HG02870 (cell line): ENCODE results near the gene PSG4.
"Not testable (repeated sequence)": the region's sequence is repeated elsewhere in the genome, so short reads cannot be mapped to it uniquely, and the experiment has no call there.

ENCODE experiments used
- ATAC-seq: cut with Tn5 transposase; IDR thresholded peaks from one replicate; pipeline ENCODE4 v1.9.1; 2021; ENCODE audit warnings: mild to moderate bottlenecking, moderate library complexity; ENCODE audit not compliant: unreplicated experiment

Gene PSG4

DNA sequence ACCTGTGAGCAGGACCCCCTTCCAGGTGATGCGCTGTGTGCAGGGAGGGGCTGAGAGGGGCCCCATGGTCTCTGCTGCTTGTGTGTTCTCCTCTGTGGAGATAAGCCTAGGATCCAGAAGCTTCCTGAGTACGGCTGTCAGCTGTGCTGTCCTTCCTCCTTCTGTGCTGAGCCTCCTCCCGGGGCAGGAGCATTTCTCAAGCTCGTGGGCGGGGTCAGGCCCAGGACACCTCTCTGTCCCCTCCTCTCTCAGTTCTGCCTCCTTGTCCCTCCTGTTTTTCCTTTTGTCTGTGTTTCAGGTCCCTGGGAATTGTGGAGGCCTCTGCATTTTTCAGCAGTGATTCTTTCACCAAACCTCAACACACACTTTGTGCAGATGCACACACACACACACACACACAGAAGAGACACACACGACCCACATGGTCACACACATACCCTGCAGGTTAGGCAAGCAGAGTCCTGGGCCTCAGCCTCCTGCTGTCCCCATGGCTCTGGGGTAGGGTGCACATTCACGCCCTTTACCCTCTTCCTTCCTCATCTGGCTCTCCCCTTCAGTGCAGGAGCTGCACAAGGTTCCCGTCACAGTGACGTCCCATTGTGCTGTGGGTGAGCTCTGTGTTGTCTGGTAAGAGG, at the start of gene PSG4:
TSS of gene PSG4 (minus strand) at position 168 of the 635 bp plus-strand sequence. CDS start at position 66, 102 bp downstream.
- not testable (repeated sequence) for ATAC-seq

DNA sequence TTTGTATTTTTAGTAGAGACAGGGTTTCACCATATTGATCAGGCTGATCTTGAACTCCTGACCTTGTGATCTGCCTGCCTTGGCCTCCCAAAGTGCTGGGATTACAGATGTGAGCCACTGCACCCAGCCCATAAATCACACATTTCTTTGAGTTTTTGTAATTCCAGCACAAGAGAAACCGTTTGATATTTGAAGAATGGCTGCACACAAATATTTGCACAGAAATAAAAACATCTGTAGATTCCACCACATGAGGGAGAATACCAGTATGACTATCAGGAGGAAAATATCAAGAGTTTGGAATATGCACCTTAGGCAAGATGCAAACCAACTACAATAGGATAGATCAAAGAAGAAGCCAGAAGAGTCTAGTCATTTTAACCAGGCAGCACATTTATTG, 46.0 kb upstream of the PSG4 start:
- not testable (repeated sequence) for ATAC-seq

DNA sequence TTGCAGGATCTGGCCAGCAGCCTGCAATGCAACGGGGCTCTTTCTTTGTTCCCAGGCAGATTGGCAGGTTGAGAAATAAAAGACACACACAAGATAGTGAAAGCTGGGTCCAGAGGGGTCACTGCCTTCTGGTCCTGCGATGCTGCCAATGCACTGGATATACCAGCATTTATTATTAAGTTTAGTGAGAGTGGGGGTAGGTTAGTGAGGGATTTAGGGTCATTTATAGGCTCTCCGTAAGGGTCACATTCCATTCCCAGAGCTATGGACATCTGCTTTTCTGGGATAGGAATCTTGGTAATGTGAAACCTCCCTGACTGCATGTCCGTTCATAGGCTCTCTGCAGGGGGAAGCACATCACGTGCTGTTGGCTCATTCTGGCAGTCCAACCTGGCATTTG, 44.9 kb upstream of the PSG4 start:
- not testable (repeated sequence) for ATAC-seq

DNA sequence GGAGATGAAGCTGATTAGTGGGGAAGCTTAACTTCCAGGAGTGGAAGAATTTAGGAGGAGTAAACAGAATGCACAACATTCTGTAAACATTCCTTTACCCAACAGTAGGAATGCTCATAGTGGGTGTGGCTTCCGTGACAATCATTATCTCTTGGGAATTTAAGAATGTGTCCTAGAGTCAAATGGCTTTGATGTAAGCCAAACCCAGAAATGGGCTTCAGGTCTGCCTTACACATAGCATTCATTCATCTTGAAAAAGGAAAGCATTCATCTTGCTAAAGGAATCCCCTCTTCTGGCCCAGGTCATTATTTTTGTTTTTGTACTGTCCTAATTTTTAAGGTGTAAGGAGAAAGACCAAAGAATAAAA, 43.2 kb upstream of the PSG4 start:
- ATAC-seq, result not testable (repeated sequence)

DNA sequence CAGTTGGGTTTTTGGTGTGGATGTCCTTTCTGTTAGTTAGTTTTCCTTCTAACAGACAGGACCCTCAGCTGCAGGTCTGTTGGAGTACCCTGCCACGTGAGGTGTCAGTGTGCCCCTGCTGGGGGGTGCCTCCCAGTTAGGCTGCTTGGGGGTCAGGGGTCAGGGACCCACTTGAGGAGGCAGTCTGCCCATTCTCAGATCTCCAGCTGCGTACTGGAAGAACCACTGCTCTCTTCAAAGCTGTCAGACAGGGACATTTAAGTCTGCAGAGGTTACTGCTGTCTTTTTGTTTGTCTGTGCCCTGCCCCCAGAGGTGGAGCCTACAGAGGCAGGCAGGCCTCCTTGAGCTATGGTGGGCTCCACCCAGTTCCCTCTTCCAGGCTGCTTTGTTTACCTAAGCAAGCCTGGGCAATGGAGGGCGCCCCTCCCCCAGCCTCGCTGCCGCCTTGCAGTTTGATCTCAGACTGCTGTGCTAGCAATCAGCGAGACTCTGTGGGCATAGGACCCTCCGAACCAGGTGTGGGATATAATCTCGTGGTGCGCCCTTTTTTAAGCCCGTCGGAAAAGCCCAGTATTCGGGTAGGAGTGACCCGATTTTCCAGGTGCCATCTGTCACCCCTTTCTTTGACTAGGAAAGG, 41.9 kb upstream of the PSG4 start:
- not testable (repeated sequence) for ATAC-seq

DNA sequence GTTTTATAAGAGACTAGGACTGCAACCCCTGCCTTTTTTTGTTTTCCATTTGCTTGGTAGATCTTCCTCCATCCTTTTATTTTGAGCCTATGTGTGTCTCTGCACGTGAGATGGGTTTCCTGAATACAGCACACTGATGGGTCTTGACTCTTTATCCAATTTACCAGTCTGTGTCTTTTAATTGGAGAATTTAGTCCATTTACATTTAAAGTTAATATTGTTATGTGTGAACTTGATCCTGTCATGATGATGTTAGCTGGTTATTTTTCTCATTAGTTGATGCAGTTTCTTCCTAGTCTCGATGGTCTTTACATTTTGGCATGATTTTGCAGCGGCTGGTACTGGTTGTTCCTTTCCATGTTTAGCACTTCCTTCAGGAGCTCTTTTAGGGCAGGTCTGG, 40.4 kb upstream of the PSG4 start:
- not testable (repeated sequence) for ATAC-seq

DNA sequence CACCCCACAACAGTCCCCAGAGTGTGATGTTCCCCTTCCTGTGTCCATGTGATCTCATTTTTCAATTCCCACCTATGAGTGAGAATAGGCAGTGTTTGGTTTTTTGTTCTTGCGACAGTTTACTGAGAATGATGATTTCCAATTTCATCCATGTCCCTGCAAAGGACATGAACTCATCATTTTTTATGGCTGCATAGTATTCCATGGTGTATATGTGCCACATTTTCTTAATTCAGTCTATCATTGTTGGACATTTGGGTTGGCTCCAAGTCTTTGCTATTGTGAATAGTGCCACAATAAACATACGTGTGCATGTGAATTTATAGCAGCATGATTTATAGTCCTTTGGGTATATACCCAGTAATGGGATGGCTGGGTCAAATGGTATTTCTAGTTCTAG, 36.8 kb upstream of the PSG4 start:
- not testable (repeated sequence) for ATAC-seq

DNA sequence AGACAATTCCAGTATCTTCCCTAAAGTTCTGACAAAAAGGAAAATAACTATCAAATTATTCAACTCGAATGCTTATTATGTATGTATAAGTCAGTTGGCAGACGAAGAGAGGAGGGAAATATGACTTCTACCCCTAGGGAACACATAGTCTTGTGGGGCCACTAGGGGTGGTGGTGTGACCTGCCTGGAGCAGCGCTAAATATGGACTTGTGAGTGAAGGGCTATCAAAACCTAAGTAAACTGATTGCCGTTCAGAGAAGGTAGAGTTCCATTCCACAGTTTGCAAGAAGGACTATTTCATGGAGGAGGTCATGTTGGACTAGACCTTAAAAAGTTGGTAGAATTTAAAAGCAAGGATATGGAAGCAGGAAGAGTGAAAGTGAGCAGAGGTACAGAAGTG, 32.8 kb upstream of the PSG4 start:
- ATAC-seq, result not testable (repeated sequence)

DNA sequence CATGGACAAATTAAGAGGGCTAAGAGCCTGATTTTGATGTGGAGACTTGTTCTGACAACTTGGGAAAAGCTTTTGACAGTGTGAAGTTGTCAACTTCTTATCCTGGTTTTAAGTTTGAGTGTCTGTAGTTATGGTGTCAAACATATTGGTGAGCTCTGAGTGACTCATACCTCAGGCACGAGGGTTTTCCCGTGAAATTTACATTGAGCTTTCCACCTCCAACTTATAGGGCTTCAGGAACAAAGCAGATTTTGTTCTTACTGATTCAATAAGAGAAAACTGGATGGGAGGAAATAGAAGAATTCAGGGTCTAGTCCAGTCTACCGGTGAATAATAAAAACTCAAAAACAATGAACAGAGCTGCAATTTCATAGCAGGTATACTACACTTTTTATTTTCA, 30.2 kb upstream of the PSG4 start:
- ATAC-seq, result not testable (repeated sequence)

DNA sequence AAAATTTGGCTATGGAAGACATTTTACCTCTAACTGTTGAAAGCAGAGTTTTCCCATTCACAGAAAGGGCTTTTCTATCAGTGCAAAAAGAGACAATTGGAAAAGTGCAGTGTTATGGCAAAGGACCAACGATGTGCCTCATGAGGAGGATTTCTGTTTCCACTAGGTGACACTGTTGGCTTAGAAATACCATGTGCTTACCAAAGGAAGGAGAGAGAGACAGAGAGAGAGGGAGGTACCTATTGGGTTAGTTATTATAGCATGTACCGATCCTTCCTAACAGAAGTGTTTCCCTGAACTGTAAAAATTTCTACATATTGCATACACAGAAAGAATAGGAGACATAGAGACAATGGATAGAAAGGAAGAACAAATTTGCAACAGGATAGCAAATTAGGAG, 23.9 kb upstream of the PSG4 start:
- ATAC-seq, result no peak

DNA sequence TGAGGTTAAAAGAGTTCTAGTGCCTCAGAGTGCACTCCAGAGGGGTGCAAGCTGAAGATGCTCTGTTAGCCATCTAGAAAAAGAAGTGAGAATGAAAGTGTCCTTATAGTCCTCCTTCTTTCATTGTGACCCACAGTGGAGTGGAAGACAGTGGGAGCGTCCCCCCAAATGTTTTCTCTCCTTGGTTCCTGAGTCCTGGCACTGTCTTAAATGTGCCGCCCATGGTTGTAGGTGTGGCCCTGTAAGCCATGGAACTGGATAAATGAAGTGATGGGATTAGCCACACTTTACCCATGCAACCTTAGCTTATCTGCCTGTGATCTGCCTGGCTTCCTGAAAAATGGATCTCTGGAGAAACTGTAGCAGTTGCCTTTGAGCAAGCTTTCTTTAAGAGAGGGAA, 23.3 kb upstream of the PSG4 start:
- not testable (repeated sequence) for ATAC-seq

DNA sequence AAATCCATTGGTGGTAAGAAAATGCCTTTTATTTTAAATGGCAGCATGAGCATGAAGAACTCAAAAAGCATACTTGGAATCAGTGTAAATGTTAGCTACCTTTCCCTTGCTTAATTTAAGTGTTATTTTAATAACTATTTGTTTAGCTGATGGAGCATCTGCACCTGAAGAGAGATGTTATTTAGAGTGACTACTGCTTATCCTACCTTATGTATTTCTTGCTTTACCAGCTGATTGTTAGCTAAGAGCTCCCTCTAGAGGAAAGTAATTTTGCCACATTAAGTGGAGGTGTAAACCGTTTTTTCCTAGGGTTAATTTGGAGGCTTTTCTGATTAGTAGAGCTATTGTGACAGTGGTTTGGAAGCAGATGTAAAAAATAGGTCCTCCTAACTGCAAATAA, 21.5 kb upstream of the PSG4 start:
- not testable (repeated sequence) for ATAC-seq

DNA sequence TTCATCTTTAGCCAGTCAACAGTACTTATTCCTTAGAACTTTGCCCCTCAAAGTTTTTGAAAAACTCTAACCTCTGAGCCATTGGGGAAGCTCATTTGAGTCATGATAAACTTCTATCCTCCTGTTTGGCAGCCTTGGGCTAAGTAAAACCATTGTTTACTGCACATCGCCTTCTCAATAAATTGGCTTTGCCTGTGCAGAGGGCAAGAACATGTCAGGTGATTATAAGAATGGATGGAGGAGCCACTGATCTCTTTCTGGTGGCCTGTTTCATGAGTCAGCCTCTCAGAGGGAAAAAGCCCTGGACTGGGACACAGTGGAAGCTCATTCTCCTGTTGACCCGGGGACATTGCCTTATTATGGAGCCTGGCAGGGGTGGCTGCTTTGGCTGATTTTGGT, 19.4 kb upstream of the PSG4 start:
- no peak for ATAC-seq

DNA sequence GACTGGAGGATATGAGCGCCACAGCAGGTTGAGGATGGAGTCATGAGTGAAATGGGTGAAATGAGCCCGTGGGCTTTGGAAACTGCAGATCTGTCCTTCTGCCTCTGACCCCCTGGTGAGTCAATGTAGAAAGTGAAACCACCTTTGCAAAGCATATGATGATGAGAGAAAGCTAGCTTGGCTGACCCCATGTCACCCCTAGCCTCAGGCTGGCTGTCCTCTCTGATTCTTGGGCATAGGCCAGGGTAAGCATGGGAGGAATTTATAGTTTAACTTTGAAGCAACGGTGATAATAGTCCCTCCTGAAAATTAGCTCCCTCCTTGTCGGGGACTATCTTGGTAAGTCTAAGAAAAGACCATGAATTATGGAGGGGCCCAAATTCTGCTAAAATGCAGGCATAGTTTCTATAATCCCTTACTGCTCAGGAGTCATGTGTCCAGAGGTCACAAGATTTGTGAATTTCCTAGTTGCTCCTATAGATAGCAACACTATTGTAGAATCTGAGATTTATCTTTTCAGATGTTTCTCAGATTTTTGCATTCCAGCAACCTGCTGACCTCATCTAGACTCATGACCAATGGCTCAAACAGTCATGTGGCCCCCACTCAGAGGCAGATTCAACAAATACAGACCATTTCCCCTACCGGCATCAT, 18.9 kb upstream of the PSG4 start:
- not testable (repeated sequence) for ATAC-seq

DNA sequence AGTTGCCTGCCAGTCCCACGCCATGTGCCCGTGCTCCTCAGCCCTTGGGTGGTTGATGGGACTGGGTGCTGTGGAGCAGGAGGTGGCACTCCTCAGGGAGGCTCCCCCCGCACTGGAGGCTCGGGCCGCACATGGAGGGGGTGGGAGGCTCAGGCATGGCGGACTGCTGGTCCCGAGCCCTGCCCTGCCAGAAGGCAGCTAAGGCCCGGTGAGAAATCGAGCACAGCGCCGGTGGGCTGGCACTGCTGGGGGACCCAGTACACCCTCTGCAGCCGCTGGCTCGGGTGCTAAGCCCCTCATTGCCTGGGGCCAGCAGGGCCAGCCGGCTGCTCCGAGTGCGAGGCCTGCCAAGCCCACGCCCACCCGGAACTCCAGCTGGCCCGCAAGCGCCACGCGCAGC, 16.5 kb upstream of the PSG4 start:
- ATAC-seq, result not testable (repeated sequence)

DNA sequence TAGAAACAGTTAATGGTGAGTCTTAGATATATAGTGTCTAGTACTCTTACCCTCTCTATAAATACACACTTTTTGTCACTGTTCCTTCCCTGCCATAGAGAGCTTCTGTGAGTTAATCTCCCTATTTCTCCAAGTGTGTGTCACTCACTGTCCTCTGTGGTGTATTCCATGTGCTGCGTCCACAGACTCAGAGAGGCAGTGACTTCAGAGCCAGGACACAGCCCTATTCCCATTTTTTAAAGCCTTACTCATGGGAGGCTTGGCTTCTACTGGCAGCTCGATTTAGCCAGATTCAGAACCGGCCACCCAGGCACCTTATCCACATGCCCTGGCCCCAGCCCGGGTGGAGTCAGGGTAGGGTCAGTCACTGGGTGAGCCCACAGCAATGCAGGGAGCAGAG, 13.7 kb upstream of the PSG4 start:
- not testable (repeated sequence) for ATAC-seq

DNA sequence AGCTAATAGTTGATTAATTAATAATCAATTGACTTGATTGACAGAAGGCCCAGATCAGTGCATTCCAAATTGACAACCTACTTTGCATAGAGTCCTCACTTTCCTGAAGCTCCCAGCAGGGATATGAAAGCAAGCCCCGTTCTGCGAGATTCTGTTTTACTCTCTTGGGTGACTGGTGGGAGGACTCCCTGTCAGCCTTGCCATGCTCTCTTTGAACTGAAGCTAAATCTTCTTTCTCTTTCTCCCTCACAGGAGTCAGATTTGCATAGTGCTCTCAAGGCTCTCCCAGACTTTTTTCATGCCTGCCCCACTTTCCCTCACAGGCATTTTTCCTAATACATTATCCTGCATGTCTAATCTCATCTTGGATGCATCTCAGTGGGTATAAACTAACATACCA, 10.4 kb upstream of the PSG4 start:
- ATAC-seq, result not testable (repeated sequence)

DNA sequence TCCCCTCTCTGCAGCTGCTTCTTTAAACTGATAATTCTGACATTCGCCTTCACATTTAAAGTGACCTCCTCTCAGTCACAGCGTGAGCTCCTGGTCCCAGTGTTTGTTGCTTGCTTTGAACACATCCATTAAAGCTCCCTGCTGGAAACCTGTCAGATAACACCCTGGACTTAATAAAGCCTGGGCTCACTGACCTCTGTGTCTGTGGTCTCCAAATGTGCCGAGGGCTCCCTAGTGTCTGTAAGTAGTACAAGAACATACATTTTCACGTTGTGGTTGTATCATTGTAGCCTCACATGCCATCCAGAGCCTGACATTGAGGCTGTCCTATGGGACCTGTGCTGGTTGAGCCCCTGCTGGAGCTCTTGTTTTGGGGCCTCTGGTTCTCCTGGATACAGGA, 2.6 kb upstream of the PSG4 start:
- ATAC-seq, result no peak

DNA sequence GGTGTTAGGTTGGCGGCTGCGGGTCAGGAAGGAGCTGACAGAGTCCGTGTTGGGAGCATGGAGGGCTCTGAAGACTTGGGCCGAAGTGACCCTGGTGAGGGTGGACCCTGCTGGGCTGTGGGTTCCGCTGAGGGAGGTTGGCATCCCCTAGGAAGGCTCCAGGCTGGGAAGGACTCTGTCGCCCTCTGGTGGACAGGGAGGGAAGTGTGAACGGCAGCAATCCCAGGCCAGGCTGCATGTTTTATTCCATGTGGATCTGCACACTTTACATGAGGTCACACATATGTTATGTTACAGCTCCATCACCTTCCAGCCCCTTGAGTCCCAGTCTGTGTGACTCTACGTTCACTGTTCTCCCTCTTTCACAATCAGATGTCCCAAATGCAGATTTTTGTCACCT, 1.7 kb upstream of the PSG4 start:
- ATAC-seq, result not testable (repeated sequence)

DNA sequence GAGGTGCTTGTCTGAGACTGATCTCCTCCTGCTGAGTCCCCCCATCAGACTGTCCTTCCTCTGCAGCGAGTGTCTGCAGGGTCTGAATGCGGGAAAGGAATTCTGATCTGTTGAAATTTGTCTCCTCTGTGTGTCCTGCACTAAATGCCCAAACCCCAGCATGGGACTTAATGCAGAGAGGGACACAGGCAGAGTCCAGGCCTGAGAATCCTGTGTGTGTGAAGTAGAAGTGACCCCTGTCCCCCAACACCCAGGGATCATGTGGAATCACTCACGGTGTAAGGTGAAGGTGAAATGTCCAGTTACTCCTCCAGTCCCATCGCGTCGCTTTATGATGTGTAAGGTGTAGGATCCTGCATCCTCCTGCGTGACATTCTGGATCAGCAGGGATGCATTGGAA, 1.8 kb downstream of the PSG4 start:
- ATAC-seq, result not testable (repeated sequence)

DNA sequence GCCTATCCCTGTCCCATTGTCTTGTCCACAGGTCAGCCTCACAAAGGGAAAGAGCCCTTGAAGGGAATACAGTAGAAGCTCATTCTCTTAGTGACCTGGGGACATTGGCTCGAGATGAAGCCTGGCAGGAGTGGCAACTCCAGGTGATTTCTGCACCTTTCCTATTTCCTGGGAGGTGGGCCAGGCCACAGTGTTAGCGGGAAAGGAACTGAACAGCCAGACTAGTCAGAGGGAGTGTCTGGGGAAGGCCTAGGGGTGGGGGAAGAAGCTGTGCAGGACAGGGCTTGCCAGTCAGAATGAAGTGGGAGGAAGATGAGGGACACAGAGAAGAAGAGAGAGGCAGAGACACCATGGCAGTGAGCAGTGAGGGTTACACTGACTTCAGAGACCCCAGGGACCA, 3.5 kb downstream of the PSG4 start:
- not testable (repeated sequence) for ATAC-seq

DNA sequence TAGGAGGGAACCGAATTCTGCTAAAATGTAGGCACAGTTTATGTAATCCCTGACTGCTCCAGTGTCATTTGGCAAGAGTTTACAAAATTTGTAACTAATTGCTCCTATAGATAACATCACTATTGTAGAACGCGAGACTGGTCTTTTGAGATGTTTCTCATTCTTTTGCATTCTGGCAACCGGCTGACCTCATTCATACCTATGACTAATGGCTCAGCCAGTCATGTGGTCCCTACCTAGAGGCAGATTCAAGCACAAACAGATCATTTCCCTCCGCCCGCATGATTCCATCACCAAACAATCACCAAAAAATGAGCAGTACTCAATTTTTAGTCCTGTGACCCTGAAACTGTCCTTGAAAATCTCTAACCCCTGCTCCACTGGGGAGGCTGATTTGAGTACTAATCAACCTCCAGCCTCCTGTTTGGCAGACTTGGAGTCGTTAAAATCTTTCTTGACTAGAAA, 4.1 kb downstream of the PSG4 start:
- not testable (repeated sequence) for ATAC-seq
